ENCODE measurements around the gene LRRC57.

The LRRC57 gene

DNA sequence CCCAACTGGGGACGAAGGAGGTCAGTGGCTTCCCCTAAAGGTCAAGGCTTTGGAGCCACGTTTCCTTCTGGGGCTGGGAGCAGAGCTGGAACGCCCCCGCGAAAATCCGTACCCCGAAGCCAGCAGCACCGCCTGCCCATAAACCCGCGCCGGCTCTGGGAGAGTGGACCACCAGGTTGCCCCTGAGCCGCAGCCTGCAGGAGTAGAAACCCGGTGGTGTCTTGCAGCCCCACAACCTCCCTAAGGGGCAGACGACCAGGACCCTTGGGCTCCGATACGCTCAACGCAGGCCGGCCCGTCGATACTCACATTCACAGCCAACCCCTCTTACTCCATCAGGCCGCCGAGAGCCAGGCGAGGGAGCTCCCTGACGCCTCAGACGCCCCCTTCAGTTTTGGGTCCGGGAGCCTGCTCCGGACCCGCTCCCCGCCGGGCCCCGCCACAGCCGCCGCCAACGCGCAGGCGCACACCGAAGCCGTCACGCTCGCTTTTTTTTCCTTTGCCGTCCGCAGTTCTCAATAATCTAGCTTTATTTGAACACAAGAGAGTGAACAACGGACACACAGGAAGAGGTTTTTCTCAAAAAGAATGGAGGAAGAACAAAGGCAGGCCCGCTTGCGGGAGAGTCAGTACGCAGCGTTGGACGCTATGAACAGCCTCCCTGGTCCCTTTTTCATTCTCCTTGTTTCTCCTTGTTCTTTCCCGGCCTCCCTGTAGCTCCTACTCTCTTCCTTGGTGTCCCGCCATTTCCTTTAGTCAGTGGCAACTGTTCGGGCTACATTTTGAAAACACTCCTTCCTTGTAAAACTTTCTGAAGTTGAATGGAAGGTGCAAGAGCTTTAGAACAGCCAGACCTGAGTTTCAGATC is 57.7 kb downstream of the LRRC57 start, which contains the start of gene ZNF106:
Gene ZNF106 (minus strand): TSS at position 471 of the 868 bp plus-strand sequence. CDS start 18,852 bp downstream, outside the sequence.
- DNase-seq (ENCODE audit: low spot score), result peak; percentile 97

GRCh38 chr15:42490291-42490670 is 58.3 kb downstream of the LRRC57 start:
- DNase-seq (ENCODE audit: low spot score), result no peak
